SH-SY5Y (cell line): ENCODE measurements around the gene ARAF.

Experiments used
- GATA2 ChIP-seq: IDR thresholded peaks from 2 replicates; pipeline ENCODE4 v1.6.1; 2011; ENCODE audit warnings: mild to moderate bottlenecking, low read depth, low read length
- GATA3 ChIP-seq: IDR thresholded peaks from 2 replicates; pipeline ENCODE4 v1.6.1; 2011; ENCODE audit warnings: low read depth, mild to moderate bottlenecking, low read length, moderate library complexity

DNA sequence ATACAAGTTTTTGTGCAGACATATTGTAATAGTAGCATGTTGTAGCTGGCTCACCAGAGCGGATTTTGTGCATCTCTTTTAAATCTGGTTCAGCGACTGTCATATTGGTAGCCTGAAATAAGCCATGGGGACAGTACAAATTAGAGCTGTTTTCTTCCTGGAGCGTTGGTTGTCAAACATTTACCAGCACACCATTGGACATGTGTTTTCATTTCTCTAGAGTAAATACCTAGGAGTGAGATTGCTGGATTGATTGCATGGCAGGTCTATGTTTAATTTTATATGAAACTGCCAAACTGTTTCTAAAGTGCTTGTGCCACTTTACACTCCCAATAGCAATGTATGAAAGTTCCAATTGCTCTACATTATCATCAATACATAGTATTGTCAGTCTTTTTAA is 2.6 kb upstream of the ARAF start:
- no peak for TF ChIP-seq GATA3
- no peak for TF ChIP-seq GATA2
